H7 (cell line): Measurements from ENCODE around the gene MYO9A. TPM values are rescaled to one million over a fixed set of nuclear protein-coding genes. Genes with fewer than 3 reads are reported as not detected.

Experiments
- DNase-seq: peaks from one replicate; pipeline ENCODE4 v3.0.0; 2012
- H3K27me3 ChIP-seq: 2 replicates; pipeline ENCODE4 v1.6.0; 2011; ENCODE audit warnings: mild to moderate bottlenecking, low read length; ENCODE audit not compliant: control insufficient read depth, insufficient read depth
- H3K36me3 ChIP-seq: replicated peaks from 2 replicates; pipeline ENCODE4 v1.5.1; 2011; ENCODE audit warnings: low read length; ENCODE audit not compliant: control insufficient read depth, insufficient read depth
- H3K4me3 ChIP-seq: 2 replicates; pipeline ENCODE4 v1.5.1; 2011; ENCODE audit warnings: low read depth, mild to moderate bottlenecking, control low read depth, low read length, moderate library complexity; ENCODE audit not compliant: insufficient read depth
- total RNA-seq: library from RNA; depleted of rRNA; stranded (reverse); fragments of >200 nt; shearing (Covaris generic); gene quantifications from 2 replicates; pipeline ENCODE4 v1.2.3, GENCODE V29; 2014

The MYO9A gene
- total RNA-seq, 1 experiment from 2014 or later = 7.8 TPM

GRCh38 chr15:71789616-71790015 lies 328.3 kb downstream of the MYO9A start:
- DNase-seq = no peak
- Histone ChIP-seq H3K36me3 (no peaks in the 10 kb centered on the region), H3K27me3 (no peaks in the 10 kb centered on the region), H3K4me3 (no peak overlapping the region)

GRCh38 chr15:71788646-71789579 lies 329.0 kb downstream of the MYO9A start:
- Histone ChIP-seq H3K4me3 (no peak overlapping the region), H3K36me3 (no peaks in the 10 kb centered on the region), H3K27me3 (no peaks in the 10 kb centered on the region)
- no peak for DNase-seq

GRCh38 chr15:71786673-71787072 lies 331.3 kb downstream of the MYO9A start:
- Histone ChIP-seq H3K36me3 (no peaks in the 10 kb centered on the region), H3K4me3 (no peak overlapping the region), H3K27me3 (no peaks in the 10 kb centered on the region)
- DNase-seq = no peak

- Histone ChIP-seq H3K36me3 (no peaks in the 10 kb centered on the region), H3K27me3 (no peaks in the 10 kb centered on the region), H3K4me3 (no peak overlapping the region)
- no peak for DNase-seq
Observed at GRCh38 chr15:71785996-71786395, 332.0 kb downstream of the MYO9A start.

GRCh38 chr15:71784719-71785118 lies 333.2 kb downstream of the MYO9A start:
- no peaks in the 10 kb centered on the region for H3K27me3 ChIP-seq
- peak; percentile 82 for DNase-seq
- no peaks in the 10 kb centered on the region for H3K36me3 ChIP-seq
- H3K4me3 ChIP-seq = no peak overlapping the region

DNA sequence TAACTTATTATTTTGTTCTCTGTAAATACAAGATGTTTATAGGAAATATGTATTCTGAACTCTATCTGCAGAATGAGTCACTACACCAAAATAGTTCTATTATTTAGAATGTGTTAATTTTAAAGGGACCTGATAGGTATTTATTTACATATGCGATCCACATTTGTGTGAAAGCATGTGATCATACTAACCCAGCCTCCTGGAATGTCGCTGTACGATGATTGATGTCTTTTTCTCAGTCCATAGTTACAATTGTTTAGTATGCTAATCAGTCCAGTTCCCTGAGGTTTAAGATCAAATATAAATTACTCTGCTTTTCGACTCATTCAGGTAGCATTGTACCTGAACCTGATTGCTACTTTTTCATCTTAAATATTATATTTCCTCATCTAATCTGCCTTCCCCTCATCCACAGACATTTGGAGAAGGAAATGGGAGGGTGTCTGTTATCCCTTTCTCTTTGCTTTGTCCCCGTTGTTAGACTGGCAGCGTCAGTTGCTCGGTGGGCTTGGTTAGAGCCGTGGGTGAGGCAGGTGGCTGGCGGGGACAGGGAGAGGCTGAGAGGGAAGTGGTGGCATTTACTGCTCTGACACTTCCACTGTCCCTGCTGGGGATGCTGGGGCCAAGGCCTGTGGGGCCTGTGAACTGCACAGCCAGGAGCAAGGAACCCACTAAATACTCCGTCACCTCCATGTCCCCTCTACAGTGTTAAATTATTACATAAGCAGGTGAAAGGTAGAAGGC lies 335.4 kb downstream of the MYO9A start:
- H3K27me3 ChIP-seq = no peaks in the 10 kb centered on the region
- no peaks in the 10 kb centered on the region for H3K36me3 ChIP-seq
- no peak for DNase-seq
- no peak overlapping the region for H3K4me3 ChIP-seq

- DNase-seq = no peak
- H3K27me3 ChIP-seq = no peaks in the 10 kb centered on the region
- H3K4me3 ChIP-seq = no peak overlapping the region
- no peaks in the 10 kb centered on the region for H3K36me3 ChIP-seq
Observed at GRCh38 chr15:71781965-71782265, 336.0 kb downstream of the MYO9A start.

DNA sequence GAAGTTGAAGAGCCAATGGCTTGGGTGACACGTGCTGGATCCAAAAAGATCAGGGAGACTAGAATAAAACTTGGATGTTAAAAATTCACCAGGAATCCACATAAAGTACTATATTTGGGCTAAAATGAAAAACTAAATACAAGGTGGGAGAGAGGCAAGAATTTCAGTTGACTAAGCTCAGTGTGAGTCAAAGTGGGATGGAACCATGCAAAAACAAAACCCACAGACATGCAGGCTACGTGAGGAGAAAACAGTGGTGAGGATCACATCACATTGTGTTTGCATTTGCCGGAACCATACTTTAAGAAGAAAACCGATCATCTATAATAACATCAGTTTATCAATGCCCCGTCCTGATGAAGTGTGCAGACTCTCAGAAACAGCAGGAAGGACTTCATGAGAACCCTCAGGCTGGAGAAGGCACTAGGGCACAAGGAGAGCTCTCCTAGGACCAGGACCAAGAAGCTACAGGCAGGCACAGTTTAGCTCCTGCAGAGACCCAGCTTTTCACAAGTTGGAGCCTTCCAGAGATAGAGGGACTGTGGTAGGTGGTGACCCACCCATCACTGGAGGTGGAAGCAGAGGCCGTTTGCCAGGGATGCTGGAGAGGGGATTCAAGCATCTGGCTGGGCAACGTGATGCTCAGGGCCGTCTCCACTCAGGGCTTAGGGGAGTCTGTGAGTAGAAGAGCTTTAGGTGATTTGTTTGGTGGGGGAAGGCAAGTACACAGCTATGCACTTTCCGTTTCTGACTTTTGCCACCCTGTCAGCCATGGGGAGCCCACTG lies 336.6 kb downstream of the MYO9A start:
- no peak for DNase-seq
- Histone ChIP-seq H3K4me3 (no peak overlapping the region), H3K27me3 (no peaks in the 10 kb centered on the region), H3K36me3 (no peaks in the 10 kb centered on the region)

- H3K36me3 ChIP-seq = no peaks in the 10 kb centered on the region
- peak; percentile 88 for DNase-seq
- H3K27me3 ChIP-seq = no peaks in the 10 kb centered on the region
- no peak overlapping the region for H3K4me3 ChIP-seq
Observed at GRCh38 chr15:71780115-71780976, 337.6 kb downstream of the MYO9A start.

- Histone ChIP-seq H3K4me3 (no peak overlapping the region), H3K36me3 (no peaks in the 10 kb centered on the region), H3K27me3 (no peaks in the 10 kb centered on the region)
- no peak for DNase-seq
Observed at GRCh38 chr15:71779073-71779797, 338.7 kb downstream of the MYO9A start.

DNA sequence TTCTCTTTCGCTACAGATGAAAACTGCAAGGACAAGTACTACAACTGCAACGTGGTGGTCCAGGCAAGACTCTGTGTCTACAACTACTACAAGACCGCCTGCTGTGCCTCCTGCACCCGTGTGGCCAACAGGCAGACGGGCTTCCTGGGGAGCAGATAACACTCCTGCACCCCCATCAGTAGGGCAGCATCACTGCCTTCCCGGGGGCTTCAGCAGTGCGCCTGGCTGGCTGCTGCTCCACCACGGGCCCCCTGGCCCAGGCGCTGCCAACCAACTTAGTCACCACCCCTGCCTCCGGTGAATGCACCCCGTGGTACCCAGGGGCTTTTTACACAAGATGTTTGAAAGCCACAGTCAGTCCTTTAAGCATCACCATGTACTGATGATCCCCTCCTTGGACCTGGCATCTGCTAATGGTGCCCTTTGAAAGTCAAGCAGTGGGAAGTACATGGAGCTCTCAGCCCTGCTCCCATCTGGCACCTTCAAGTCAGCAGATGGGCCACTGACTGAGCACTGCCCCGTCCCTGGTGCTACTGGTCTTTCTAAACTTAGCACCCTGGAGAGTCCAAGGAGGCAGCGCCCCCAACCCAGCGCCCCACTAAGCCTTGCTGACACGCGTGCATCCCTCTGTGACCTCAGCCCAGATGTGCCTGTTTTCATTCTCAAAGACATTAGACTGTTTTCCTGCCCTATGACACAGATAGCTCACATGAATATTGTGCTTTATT lies 340.6 kb downstream of the MYO9A start:
- Histone ChIP-seq H3K27me3 (no peaks in the 10 kb centered on the region), H3K4me3 (no peak overlapping the region), H3K36me3 (no peaks in the 10 kb centered on the region)
- DNase-seq = no peak

GRCh38 chr15:71776304-71776703 lies 341.6 kb downstream of the MYO9A start:
- no peak overlapping the region for H3K4me3 ChIP-seq
- H3K27me3 ChIP-seq = no peaks in the 10 kb centered on the region
- no peak for DNase-seq
- H3K36me3 ChIP-seq = no peaks in the 10 kb centered on the region

GRCh38 chr15:71775856-71776255 lies 342.1 kb downstream of the MYO9A start:
- no peak overlapping the region for H3K4me3 ChIP-seq
- H3K27me3 ChIP-seq = no peaks in the 10 kb centered on the region
- H3K36me3 ChIP-seq = no peaks in the 10 kb centered on the region
- no peak for DNase-seq
